ENCODE results near the gene CDKN2C. TPM values are rescaled to one million over a fixed set of nuclear protein-coding genes. Genes with fewer than 3 reads are reported as not detected.

Gene CDKN2C
- total RNA-seq, 1 experiment from 2014 or later: 9.4 TPM

DNA sequence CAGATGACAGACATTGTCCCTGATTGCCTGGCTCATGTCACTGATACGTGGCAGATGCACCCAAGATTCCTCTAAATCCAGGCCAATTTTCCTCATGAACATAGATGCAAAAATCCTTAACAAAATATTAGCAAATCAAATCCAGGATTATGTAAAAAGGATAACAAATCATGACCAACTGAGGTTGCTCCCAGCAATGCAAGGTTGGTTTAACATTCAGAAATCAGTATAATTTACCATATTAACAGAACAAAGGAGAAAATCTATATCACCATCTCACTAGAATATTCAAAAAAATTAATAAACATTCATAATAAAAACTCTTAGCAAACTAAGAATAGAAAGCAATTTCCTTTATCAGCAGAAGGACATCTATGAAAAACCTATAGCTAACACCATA is 49.6 kb upstream of the CDKN2C start:
- no TSS peak for BruUV-seq (replicated peaks)
- no peak overlapping the region for H3K9ac ChIP-seq (ENCODE audit: low read length)
- ATAC-seq (no peak), DNase-seq (ENCODE audit: low read depth, low spot score) (no peak)
- POLR2A ChIA-PET: no interaction called here
- no peaks in the 10 kb centered on the region for H3K4me1 ChIP-seq (ENCODE audit: control insufficient read depth in 1 of 2, insufficient read depth in 2 of 2, low read length in 2 of 2)
- no peak overlapping the region for H3K27ac ChIP-seq (ENCODE audit: low read depth, low read length)
- H2AFZ ChIP-seq (ENCODE audit: low read depth, low read length, poor library complexity, severe bottlenecking): no peak overlapping the region
- intact Hi-C loops (cut with micrococcal nuclease): no loop called here
- CTCF ChIA-PET: no interaction called here
- H3K4me2 ChIP-seq (ENCODE audit: low read length): no peak overlapping the region
- peaks cover 0 to 6% of the 10 kb centered on the region in 2 experiments; a peak in 1 of 4 replicates for H3K9me3 ChIP-seq (ENCODE audit: control insufficient read depth in 1 of 2, insufficient read depth in 1 of 2, low read depth in 1 of 2, low read length in 2 of 2)
- peaks cover 92% of the 10 kb centered on the region for H3K79me2 ChIP-seq (ENCODE audit: insufficient read depth, low read length)
- H4K20me1 ChIP-seq (ENCODE audit: insufficient read depth): 0 out of 2 replicates have a peak, but pooled peaks cover 4% of the 10 kb centered on the region
- no peaks in the 10 kb centered on the region for H3K36me3 ChIP-seq (ENCODE audit: control insufficient read depth in 1 of 2, insufficient read depth in 2 of 2, low read length in 2 of 2)
- H3K27me3 ChIP-seq (ENCODE audit: insufficient read depth, low read length): no peaks in the 10 kb centered on the region
- no peak overlapping the region for H3K4me3 ChIP-seq (replicated peaks in 1 of 2; ENCODE audit: low read depth in 1 of 2, low read length in 2 of 2)
- no peaks in the 10 kb centered on the region for H3K9me2 ChIP-seq (ENCODE audit: insufficient read depth)
- RAD21 ChIA-PET (ENCODE audit: low non-redundant PET in 1 of 2, low total read pairs in 2 of 2, uncharacterized antibody in 2 of 2, unreplicated experiment in 2 of 2): no interaction called here
- TF ChIP-seq, protein P1, sequence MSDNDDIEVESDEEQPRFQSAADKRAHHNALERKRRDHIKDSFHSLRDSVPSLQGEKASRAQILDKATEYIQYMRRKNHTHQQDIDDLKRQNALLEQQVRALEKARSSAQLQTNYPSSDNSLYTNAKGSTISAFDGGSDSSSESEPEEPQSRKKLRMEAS (IDR thresholded peaks at IDR 0.05): no peak
- TF ChIP-seq EZH2phosphoT487 (IDR thresholded peaks at IDR 0.05; ENCODE audit: borderline replicate concordance) (no peak), CEBPB (IDR thresholded peaks at IDR 0.05; ENCODE audit: low read depth) (no peak), ZNF274 (IDR thresholded peaks at IDR 0.05; ENCODE audit: low read depth, low read length) (no peak), FOSL1 (IDR thresholded peaks at IDR 0.05; ENCODE audit: low read depth) (no peak), EGR1 (IDR thresholded peaks at IDR 0.05; ENCODE audit: low read depth) (no peak), SIN3A (IDR thresholded peaks at IDR 0.05; ENCODE audit: low read depth) (no peak), EZH2 (IDR thresholded peaks at IDR 0.05) (no peak), ZFX (IDR thresholded peaks at IDR 0.05) (no peak), YY1 (IDR thresholded peaks at IDR 0.05; ENCODE audit: extremely low read depth, insufficient replicate concordance, low read depth, low read length) (no peak), ELF1 (IDR thresholded peaks at IDR 0.05; ENCODE audit: borderline replicate concordance, low read depth) (no peak), ZBTB33 (IDR thresholded peaks at IDR 0.05; ENCODE audit: extremely low read depth, insufficient replicate concordance, low read length) (no peak), RAD21 (IDR thresholded peaks at IDR 0.05; ENCODE audit: low read depth) (no peak), POLR2AphosphoS5 (IDR thresholded peaks at IDR 0.05; ENCODE audit: low read depth, low read length) (no peak), SRF (IDR thresholded peaks at IDR 0.05; ENCODE audit: low read depth) (no peak), REST (IDR thresholded peaks at IDR 0.05; ENCODE audit: low read depth) (no peak), JUND (IDR thresholded peaks at IDR 0.05) (no peak), TCF7L2 (IDR thresholded peaks at IDR 0.05; ENCODE audit: borderline replicate concordance, extremely low read depth, insufficient read depth, insufficient read length) (no peak), ATF3 (IDR thresholded peaks at IDR 0.05) (no peak)
- TF ChIP-seq, protein P2, sequence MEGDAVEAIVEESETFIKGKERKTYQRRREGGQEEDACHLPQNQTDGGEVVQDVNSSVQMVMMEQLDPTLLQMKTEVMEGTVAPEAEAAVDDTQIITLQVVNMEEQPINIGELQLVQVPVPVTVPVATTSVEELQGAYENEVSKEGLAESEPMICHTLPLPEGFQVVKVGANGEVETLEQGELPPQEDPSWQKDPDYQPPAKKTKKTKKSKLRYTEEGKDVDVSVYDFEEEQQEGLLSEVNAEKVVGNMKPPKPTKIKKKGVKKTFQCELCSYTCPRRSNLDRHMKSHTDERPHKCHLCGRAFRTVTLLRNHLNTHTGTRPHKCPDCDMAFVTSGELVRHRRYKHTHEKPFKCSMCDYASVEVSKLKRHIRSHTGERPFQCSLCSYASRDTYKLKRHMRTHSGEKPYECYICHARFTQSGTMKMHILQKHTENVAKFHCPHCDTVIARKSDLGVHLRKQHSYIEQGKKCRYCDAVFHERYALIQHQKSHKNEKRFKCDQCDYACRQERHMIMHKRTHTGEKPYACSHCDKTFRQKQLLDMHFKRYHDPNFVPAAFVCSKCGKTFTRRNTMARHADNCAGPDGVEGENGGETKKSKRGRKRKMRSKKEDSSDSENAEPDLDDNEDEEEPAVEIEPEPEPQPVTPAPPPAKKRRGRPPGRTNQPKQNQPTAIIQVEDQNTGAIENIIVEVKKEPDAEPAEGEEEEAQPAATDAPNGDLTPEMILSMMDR (IDR thresholded peaks at IDR 0.05 in 2 of 3, conservative IDR thresholded peaks at IDR 0.05 in 1 of 3; ENCODE audit: borderline replicate concordance in 1 of 3, insufficient read depth in 1 of 3, low read depth in 2 of 3, low read length in 2 of 3): no peak

All from HCT116 (cell line).